ENCODE results near the gene FOSL2. TPM values are rescaled to one million over a fixed set of nuclear protein-coding genes. Genes with fewer than 3 reads are reported as not detected.

The FOSL2 gene
- total and polyA plus RNA-seq, 8 donors = 10.0 to 39.1 (median 21.1) TPM

- no peak overlapping the region for H3K27ac ChIP-seq
- intact Hi-C loops (cut with DNase I) = no loop called here
- ATAC-seq (peak in 3 of 4 donors; percentile 34 to 59 (median 46)), FAIRE-seq (no peak), DNase-seq (peak in 1 of 6 donors; percentile 57)
- no peaks in the 10 kb centered on the region for H3K9me3 ChIP-seq
- H3K4me1 ChIP-seq = peaks cover 0 to 9% (median 0%) of the 10 kb centered on the region in 3 donors
- no peaks in the 10 kb centered on the region for H3K36me3 ChIP-seq
- H3K4me3 ChIP-seq = no peak overlapping the region
- TF ChIP-seq, protein P1, sequence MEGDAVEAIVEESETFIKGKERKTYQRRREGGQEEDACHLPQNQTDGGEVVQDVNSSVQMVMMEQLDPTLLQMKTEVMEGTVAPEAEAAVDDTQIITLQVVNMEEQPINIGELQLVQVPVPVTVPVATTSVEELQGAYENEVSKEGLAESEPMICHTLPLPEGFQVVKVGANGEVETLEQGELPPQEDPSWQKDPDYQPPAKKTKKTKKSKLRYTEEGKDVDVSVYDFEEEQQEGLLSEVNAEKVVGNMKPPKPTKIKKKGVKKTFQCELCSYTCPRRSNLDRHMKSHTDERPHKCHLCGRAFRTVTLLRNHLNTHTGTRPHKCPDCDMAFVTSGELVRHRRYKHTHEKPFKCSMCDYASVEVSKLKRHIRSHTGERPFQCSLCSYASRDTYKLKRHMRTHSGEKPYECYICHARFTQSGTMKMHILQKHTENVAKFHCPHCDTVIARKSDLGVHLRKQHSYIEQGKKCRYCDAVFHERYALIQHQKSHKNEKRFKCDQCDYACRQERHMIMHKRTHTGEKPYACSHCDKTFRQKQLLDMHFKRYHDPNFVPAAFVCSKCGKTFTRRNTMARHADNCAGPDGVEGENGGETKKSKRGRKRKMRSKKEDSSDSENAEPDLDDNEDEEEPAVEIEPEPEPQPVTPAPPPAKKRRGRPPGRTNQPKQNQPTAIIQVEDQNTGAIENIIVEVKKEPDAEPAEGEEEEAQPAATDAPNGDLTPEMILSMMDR (IDR thresholded peaks at IDR 0.05) = no peak
- H3K27me3 ChIP-seq = no peaks in the 10 kb centered on the region
- WGBS, 2 donors = 81 to 84% methylated on average over 28 of the region's 28 CpGs
These were observed 33.2 kb upstream of the FOSL2 start for GRCh38 chr2:28359222-28360057.

- Histone ChIP-seq H3K36me3 (no peaks in the 10 kb centered on the region), H3K27ac (no peak overlapping the region), H3K9me3 (no peaks in the 10 kb centered on the region), H3K4me3 (no peak overlapping the region), H3K27me3 (no peaks in the 10 kb centered on the region), H3K4me1 (peaks cover 0 to 9% (median 0%) of the 10 kb centered on the region in 3 donors)
- TF ChIP-seq, protein P1 (IDR thresholded peaks at IDR 0.05) = no peak
- ATAC-seq (no peak), DNase-seq (no peak), FAIRE-seq (no peak)
- intact Hi-C loops (cut with DNase I) = no loop called here
- WGBS, 2 donors = 89 to 90% methylated on average over 16 of the region's 16 CpGs
These were observed 32.5 kb upstream of the FOSL2 start for GRCh38 chr2:28360058-28360717.

DNA sequence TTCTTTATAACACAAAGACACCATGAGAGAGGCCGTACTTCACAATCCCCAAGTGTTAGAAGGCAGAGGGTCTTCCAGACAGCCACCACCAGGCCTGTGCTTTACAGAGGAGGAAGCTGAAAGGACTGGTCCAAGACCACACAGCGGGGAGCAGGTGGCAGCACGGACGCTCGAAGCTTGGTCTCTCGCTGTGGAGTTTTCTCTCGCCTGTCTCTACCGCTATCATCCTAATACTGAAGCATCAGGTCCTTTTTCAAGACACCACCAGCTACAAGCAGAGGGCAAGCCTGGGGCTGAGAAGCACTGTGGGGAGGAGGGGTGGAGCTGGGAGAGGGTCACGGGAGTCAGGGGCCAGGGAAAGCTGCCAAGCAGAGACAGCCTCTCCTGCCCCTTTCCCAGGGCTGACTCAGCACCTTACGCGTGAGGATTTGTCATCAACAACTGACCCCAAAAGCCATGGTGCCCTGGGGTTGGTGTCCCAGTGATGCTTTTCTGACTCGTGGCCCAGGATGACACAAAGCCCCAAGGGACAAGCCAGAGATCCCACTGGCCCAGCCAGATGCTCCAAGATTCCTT lies 31.9 kb upstream of the FOSL2 start:
- Histone ChIP-seq H3K4me1 (peaks cover 0 to 7% (median 0%) of the 10 kb centered on the region in 3 donors), H3K27me3 (no peaks in the 10 kb centered on the region), H3K36me3 (no peaks in the 10 kb centered on the region), H3K4me3 (no peak overlapping the region), H3K27ac (no peak overlapping the region), H3K9me3 (no peaks in the 10 kb centered on the region)
- TF ChIP-seq, protein P1 (IDR thresholded peaks at IDR 0.05) = no peak
- intact Hi-C loops (cut with DNase I) = no loop called here
- no peak for FAIRE-seq
- WGBS, 2 donors = 89% methylated on average over 12 of the region's 12 CpGs
- no peak for ATAC-seq
- DNase-seq = no peak

DNA sequence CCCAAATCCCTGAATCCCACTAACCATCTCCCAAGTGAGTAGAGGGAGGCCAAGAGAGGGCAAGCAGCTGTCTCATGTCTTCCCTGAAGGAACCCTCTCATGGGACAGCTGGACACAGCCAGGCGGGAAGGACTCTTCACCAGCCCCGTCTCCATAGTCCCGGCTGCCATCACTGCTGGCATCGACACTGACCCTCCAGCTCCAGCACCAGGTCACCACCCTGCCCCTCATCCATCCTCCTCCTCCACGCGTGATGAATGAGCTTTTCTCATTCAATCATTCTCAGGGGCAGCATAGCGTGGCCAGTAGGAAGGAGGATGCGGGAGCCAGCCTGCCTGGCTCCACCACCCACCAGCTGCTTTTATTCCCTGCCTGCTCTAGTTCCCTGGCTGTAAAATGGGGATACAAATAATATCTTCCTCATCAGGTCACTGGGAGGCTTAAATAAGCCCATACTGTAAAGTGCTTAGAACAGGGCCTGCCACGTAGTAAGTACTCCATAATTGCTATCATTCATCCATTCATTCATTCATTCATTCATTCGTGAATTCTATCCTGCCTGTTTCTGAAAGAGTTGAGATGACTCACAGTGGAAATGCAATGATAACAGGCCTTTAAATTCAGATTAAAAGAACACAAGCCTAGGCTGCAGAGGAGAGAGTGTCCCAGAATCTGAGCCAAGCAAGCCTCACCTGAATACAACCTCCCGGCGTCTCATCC lies 30.5 kb upstream of the FOSL2 start:
- FAIRE-seq (no peak), DNase-seq (no peak), ATAC-seq (no peak)
- no peak overlapping the region for H3K4me3 ChIP-seq
- no peaks in the 10 kb centered on the region for H3K27me3 ChIP-seq
- H3K27ac ChIP-seq = no peak overlapping the region
- TF ChIP-seq, protein P1 (IDR thresholded peaks at IDR 0.05) = no peak
- WGBS, 2 donors = 72% methylated on average over 12 of the region's 12 CpGs
- H3K9me3 ChIP-seq = no peaks in the 10 kb centered on the region
- no peaks in the 10 kb centered on the region for H3K36me3 ChIP-seq
- intact Hi-C loops (cut with DNase I) = no loop called here
- no peaks in the 10 kb centered on the region for H3K4me1 ChIP-seq

All from pancreas (tissue), 10 donors.